Neural progenitor cell (in vitro differentiated cells): ENCODE results near the gene COL13A1. TPM values are rescaled to one million over a fixed set of nuclear protein-coding genes. Genes with fewer than 3 reads are reported as not detected.

Experiments
- DNase-seq: peaks from one replicate; pipeline ENCODE4 v3.0.0-alpha.2; 2016; ENCODE audit warnings: low spot score
- H2AFZ ChIP-seq: fragments of 200-600 bp; sonication (generic); replicated peaks from 2 replicates; pipeline ENCODE4 v1.6.1; 2016; ENCODE audit warnings: antibody characterized with exemption
- H3F3A ChIP-seq: fragments of 200-600 bp; sonication (generic); 2 replicates; pipeline ENCODE4 v1.6.1; 2016; ENCODE audit warnings: antibody characterized with exemption, low read depth
- H3K27ac ChIP-seq: fragments of 200-600 bp; sonication (generic); 2 replicates; pipeline ENCODE4 v1.5.1; 2016; ENCODE audit warnings: mild to moderate bottlenecking
- H3K27me3 ChIP-seq: fragments of 200-600 bp; sonication (generic); 2 replicates; pipeline ENCODE4 v1.6.1; 2016; ENCODE audit warnings: mild to moderate bottlenecking, moderate library complexity
- H3K36me3 ChIP-seq: fragments of 200-600 bp; sonication (generic); 2 replicates; pipeline ENCODE4 v1.5.1; 2016
- H3K4me1 ChIP-seq: fragments of 200-600 bp; sonication (generic); 2 replicates; pipeline ENCODE4 v1.6.1; 2016; ENCODE audit warnings: mixed run types
- H3K4me2 ChIP-seq: fragments of 200-600 bp; sonication (generic); 2 replicates; pipeline ENCODE4 v1.6.1; 2016
- H3K4me3 ChIP-seq: fragments of 200-600 bp; sonication (generic); 2 replicates; pipeline ENCODE4 v1.5.1; 2016
- H3K79me2 ChIP-seq: fragments of 200-600 bp; sonication (generic); 2 replicates; pipeline ENCODE4 v1.6.1; 2016; ENCODE audit warnings: low read depth
- H3K9ac ChIP-seq: fragments of 200-600 bp; sonication (generic); 2 replicates; pipeline ENCODE4 v1.6.1; 2016
- H3K9me3 ChIP-seq: fragments of 200-600 bp; sonication (generic); 2 replicates; pipeline ENCODE4 v1.5.1; 2016; ENCODE audit warnings: low read depth
- H4K20me1 ChIP-seq: fragments of 200-600 bp; sonication (generic); 2 replicates; pipeline ENCODE4 v1.6.1; 2016; ENCODE audit warnings: low read depth
- H3K27ac Mint-ChIP-seq: 3 replicates; pipeline ENCODE4 v1.8.0; 2021; ENCODE audit warnings: mixed read lengths
- H3K27me3 Mint-ChIP-seq: 2 replicates; pipeline ENCODE4 v1.8.0; 2022; ENCODE audit warnings: low read depth, mild to moderate bottlenecking, inconsistent platforms, moderate library complexity, mixed read lengths; ENCODE audit not compliant: insufficient read depth
- H3K36me3 Mint-ChIP-seq: 3 replicates; pipeline ENCODE4 v1.8.0; 2021; ENCODE audit warnings: mixed read lengths
- H3K4me1 Mint-ChIP-seq: 3 replicates; pipeline ENCODE4 v1.8.0; 2021; ENCODE audit warnings: mixed read lengths
- H3K4me3 Mint-ChIP-seq: 3 replicates; pipeline ENCODE4 v1.8.0; 2021; ENCODE audit warnings: mild to moderate bottlenecking, moderate library complexity, mixed read lengths
- H3K9me3 Mint-ChIP-seq: 3 replicates; pipeline ENCODE4 v1.8.0; 2020; ENCODE audit warnings: mixed read lengths
- CTCF ChIP-seq: fragments of 200-600 bp; sonication (generic); IDR thresholded peaks from 2 replicates; pipeline ENCODE4 v1.5.1; 2017; ENCODE audit warnings: antibody characterized with exemption, mild to moderate bottlenecking
- EZH2 ChIP-seq: fragments of 200-600 bp; sonication (generic); IDR thresholded peaks from 2 replicates; pipeline ENCODE4 v1.6.1; 2017; ENCODE audit warnings: antibody characterized with exemption, mild to moderate bottlenecking, moderate library complexity
- EZH2phosphoT487 ChIP-seq: fragments of 200-600 bp; sonication (generic); IDR thresholded peaks from 2 replicates; pipeline ENCODE4 v1.6.1; 2017; ENCODE audit warnings: antibody characterized with exemption
- total RNA-seq: library from RNA; depleted of rRNA; stranded (reverse); fragments of >200 nt; gene quantifications from 2 replicates; pipeline ENCODE4 v1.2.3, GENCODE V29; 2015; ENCODE audit warnings: low replicate concordance

COL13A1 gene
- total RNA-seq, 1 donor from 2014 or later, result 1.3 TPM

GRCh38 chr10:69848454-69848853 lies 46.7 kb downstream of the COL13A1 start:
- H3K27me3 Mint-ChIP-seq, result peaks cover 21% of the 10 kb centered on the region
- Histone ChIP-seq H3K79me2 (no peaks in the 10 kb centered on the region), H3K4me3 (no peak overlapping the region), H3F3A (peaks cover 43% of the 10 kb centered on the region), H3K4me1 (peaks cover 67% of the 10 kb centered on the region), H3K9ac (no peak overlapping the region), H3K36me3 (no peaks in the 10 kb centered on the region), H3K9me3 (no peaks in the 10 kb centered on the region), H3K27me3 (no peaks in the 10 kb centered on the region), H3K4me2 (no peak overlapping the region), H2AFZ (no peak overlapping the region), H3K27ac (no peak overlapping the region), H4K20me1 (no peaks in the 10 kb centered on the region)
- H3K27ac Mint-ChIP-seq, result peak overlapping the region; percentile 41
- no peak overlapping the region for H3K4me3 Mint-ChIP-seq
- no peaks in the 10 kb centered on the region for H3K9me3 Mint-ChIP-seq
- TF ChIP-seq CTCF (no peak), EZH2phosphoT487 (no peak)
- no peaks in the 10 kb centered on the region for H3K36me3 Mint-ChIP-seq
- no peak for DNase-seq
- peaks cover 65% of the 10 kb centered on the region for H3K4me1 Mint-ChIP-seq

- Mint-ChIP-seq H3K27me3 (peaks cover 15% of the 10 kb centered on the region), H3K4me1 (peaks cover 61% of the 10 kb centered on the region), H3K9me3 (no peaks in the 10 kb centered on the region), H3K27ac (peak overlapping the region; percentile 79), H3K36me3 (no peaks in the 10 kb centered on the region), H3K4me3 (no peak overlapping the region)
- TF ChIP-seq CTCF (no peak), EZH2phosphoT487 (no peak), EZH2 (no peak)
- no peaks in the 10 kb centered on the region for H3K79me2 ChIP-seq
- H2AFZ ChIP-seq, result no peak overlapping the region
- no peaks in the 10 kb centered on the region for H3K9me3 ChIP-seq
- H3K4me3 ChIP-seq, result no peak overlapping the region
- peaks cover 31% of the 10 kb centered on the region for H3F3A ChIP-seq
- DNase-seq, result no peak
- H3K4me2 ChIP-seq, result no peak overlapping the region
- H3K9ac ChIP-seq, result no peak overlapping the region
- H4K20me1 ChIP-seq, result no peaks in the 10 kb centered on the region
- no peaks in the 10 kb centered on the region for H3K27me3 ChIP-seq
- H3K4me1 ChIP-seq, result peaks cover 61% of the 10 kb centered on the region
- H3K27ac ChIP-seq, result no peak overlapping the region
- H3K36me3 ChIP-seq, result no peaks in the 10 kb centered on the region
Measured at GRCh38 chr10:69849825-69850224, 48.1 kb downstream of the COL13A1 start.

GRCh38 chr10:69850440-69850839 lies 48.7 kb downstream of the COL13A1 start:
- Histone ChIP-seq H3K9me3 (no peaks in the 10 kb centered on the region), H2AFZ (no peak overlapping the region), H3K27me3 (no peaks in the 10 kb centered on the region), H3K4me3 (no peak overlapping the region), H3K4me1 (peaks cover 58% of the 10 kb centered on the region), H3K4me2 (no peak overlapping the region), H3F3A (peaks cover 25% of the 10 kb centered on the region), H4K20me1 (no peaks in the 10 kb centered on the region), H3K27ac (no peak overlapping the region), H3K9ac (no peak overlapping the region), H3K36me3 (no peaks in the 10 kb centered on the region), H3K79me2 (no peaks in the 10 kb centered on the region)
- Mint-ChIP-seq H3K36me3 (no peaks in the 10 kb centered on the region), H3K9me3 (no peaks in the 10 kb centered on the region), H3K4me1 (peaks cover 56% of the 10 kb centered on the region), H3K27ac (no peak overlapping the region), H3K27me3 (peaks cover 15% of the 10 kb centered on the region), H3K4me3 (no peak overlapping the region)
- no peak for DNase-seq
- TF ChIP-seq EZH2 (no peak), CTCF (no peak), EZH2phosphoT487 (no peak)
